ENCODE data around the gene SCARB2. TPM values are rescaled to one million over a fixed set of nuclear protein-coding genes. Genes with fewer than 3 reads are reported as not detected.

SCARB2 gene
- 100 to 1,000 TPM; 109 to 199 (median 170) TPM for total RNA-seq
- polyA plus RNA-seq = 100 to 1,000 TPM in 1 of 3 donors, 10 to 100 TPM in 2; 58.5 to 107 (median 81.7) TPM
- long read RNA-seq, donor 1, full-length matches to known transcripts = 115 of 129 reads
- long read RNA-seq, donor 1, partial matches to known transcripts = 10 of 129 reads
- long read RNA-seq, donor 1, other reads (novel, unspliced or antisense) = 4 of 129 reads
- long read RNA-seq, donor 2, full-length matches to known transcripts = 151 of 170 reads
- long read RNA-seq, donor 2, partial matches to known transcripts = 7 of 170 reads
- long read RNA-seq, donor 2, other reads (novel, unspliced or antisense) = 12 of 170 reads

- 0 to 1% (median 0%) methylated on average over 39 to 94 of the region's 94 CpGs for WGBS, 3 donors
- Histone ChIP-seq H3K9me3 (no peaks in the 10 kb centered on the region), H3K4me3 (peak within 1 kb of the TSS; percentile 95), H3K4me1 (peaks cover 71% of the 10 kb centered on the region), H3K27me3 (ENCODE audit: insufficient read depth in 3 of 3, low read length in 2 of 3) (no peaks in the 10 kb centered on the region), H3K36me3 (ENCODE audit: insufficient read depth in 1 of 2, low read depth in 1 of 2) (no peaks in the 10 kb centered on the region), H3K27ac (peak within 1 kb of the TSS; percentile 97)
- TF ChIP-seq CTCF (IDR thresholded peaks at IDR 0.05) = no peak
- peak; percentile 88 to 92 (median 92) for ATAC-seq
- intact Hi-C loops (cut with DNase I) = loop anchor here (5.0 kb wide), 2 partner anchors 66 to 94 kb away; partner anchors contain the start of genes NUP54 (in 1 of the 2) and STBD1 (in 1 of the 2)
- DNase-seq = peak; percentile 92 to 94
Measured at GRCh38 chr4:76213415-76214176, at the start of gene SCARB2. TSS of gene SCARB2 (minus strand) at chr4:76213824. CDS start at chr4:76213543, 281 bp downstream.

- H3K9me3 ChIP-seq = no peaks in the 10 kb centered on the region
- DNase-seq (no peak), ATAC-seq (no peak)
- H3K4me1 ChIP-seq = no peaks in the 10 kb centered on the region
- 0 to 100% (median 95%) methylated on average over 1 of the region's 1 CpG for WGBS, 3 donors
- no peak overlapping the region for H3K27ac ChIP-seq
- intact Hi-C loops (cut with DNase I) = no loop called here
- no peak for TF ChIP-seq CTCF (IDR thresholded peaks at IDR 0.05)
- no peak overlapping the region for H3K4me3 ChIP-seq
- peaks cover 0 to 18% of the 10 kb centered on the region in 2 donors for H3K36me3 ChIP-seq (ENCODE audit: insufficient read depth in 1 of 2, low read depth in 1 of 2)
- no peaks in the 10 kb centered on the region for H3K27me3 ChIP-seq (ENCODE audit: insufficient read depth in 3 of 3, low read length in 2 of 3)
Measured at GRCh38 chr4:76260571-76260970, 46.9 kb upstream of the SCARB2 start.

GRCh38 chr4:76257824-76258223, 44.2 kb upstream of the SCARB2 start:
- intact Hi-C loops (cut with DNase I) = loop anchor here (5.0 to 10.0 kb wide), 4 partner anchors 34 to 247 kb away; no protein-coding TSS in a partner anchor
- TF ChIP-seq CTCF (IDR thresholded peaks at IDR 0.05) = no peak

GRCh38 chr4:76256968-76257367, 43.3 kb upstream of the SCARB2 start:
- no peak overlapping the region for H3K27ac ChIP-seq
- DNase-seq (no peak), ATAC-seq (no peak)
- intact Hi-C loops (cut with DNase I) = loop anchor here (5.0 to 10.0 kb wide), 4 partner anchors 35 to 248 kb away; no protein-coding TSS in a partner anchor
- peaks cover 3% of the 10 kb centered on the region for H3K4me1 ChIP-seq
- H3K4me3 ChIP-seq = no peak overlapping the region
- 78 to 93% (median 88%) methylated on average over 1 of the region's 1 CpG for WGBS, 3 donors
- H3K9me3 ChIP-seq = no peaks in the 10 kb centered on the region
- no peak for TF ChIP-seq CTCF (IDR thresholded peaks at IDR 0.05)
- H3K36me3 ChIP-seq (ENCODE audit: insufficient read depth in 1 of 2, low read depth in 1 of 2) = no peaks in the 10 kb centered on the region
- no peaks in the 10 kb centered on the region for H3K27me3 ChIP-seq (ENCODE audit: insufficient read depth in 3 of 3, low read length in 2 of 3)

More at GRCh38 chr4:76257824-76258223, 44.2 kb upstream of the SCARB2 start:
- 92 to 97% (median 93%) methylated on average over 3 of the region's 3 CpGs for WGBS, 3 donors
- Histone ChIP-seq H3K36me3 (ENCODE audit: insufficient read depth in 1 of 2, low read depth in 1 of 2) (no peaks in the 10 kb centered on the region), H3K9me3 (no peaks in the 10 kb centered on the region), H3K27ac (no peak overlapping the region), H3K4me3 (no peak overlapping the region), H3K4me1 (no peaks in the 10 kb centered on the region), H3K27me3 (ENCODE audit: insufficient read depth in 3 of 3, low read length in 2 of 3) (no peaks in the 10 kb centered on the region)
- ATAC-seq (no peak), DNase-seq (no peak)
